HEK293 (cell line): ENCODE data around the gene COPS4.
A peak's percentile ranks its signal among the peaks of the same experiment; 100 is the strongest.

Experiments
- BCL6B ChIP-seq: fragments of 450-650 bp; formaldehyde crosslinking; IDR thresholded peaks from 2 replicates; pipeline ENCODE4 v1.5.1; 2017; ENCODE audit warnings: missing biosample characterization, missing genetic modification characterization
- GFI1B ChIP-seq: fragments of 450-650 bp; formaldehyde crosslinking; IDR thresholded peaks from 2 replicates; pipeline ENCODE4 v1.5.1; 2016; ENCODE audit warnings: missing biosample characterization, missing genetic modification characterization
- GLI2 ChIP-seq: fragments of 450-650 bp; formaldehyde crosslinking; IDR thresholded peaks from 2 replicates; pipeline ENCODE4; 2017; ENCODE audit warnings: missing biosample characterization, missing genetic modification characterization, low read depth, borderline replicate concordance
- GLIS2 ChIP-seq: fragments of 450-650 bp; formaldehyde crosslinking; IDR thresholded peaks from 2 replicates; pipeline ENCODE4 v1.5.1; 2016; ENCODE audit warnings: missing biosample characterization, missing genetic modification characterization
- PATZ1 ChIP-seq: fragments of 450-650 bp; formaldehyde crosslinking; IDR thresholded peaks from 2 replicates; pipeline ENCODE4 v1.5.1; 2016; ENCODE audit warnings: missing biosample characterization, missing genetic modification characterization
- SCRT1 ChIP-seq: fragments of 450-650 bp; formaldehyde crosslinking; IDR thresholded peaks from 2 replicates; pipeline ENCODE4 v1.5.1; 2016; ENCODE audit warnings: missing biosample characterization, missing genetic modification characterization, borderline replicate concordance
- SP2 ChIP-seq: fragments of 450-650 bp; formaldehyde crosslinking; IDR thresholded peaks from 2 replicates; pipeline ENCODE4 v1.5.1; 2016; ENCODE audit warnings: missing biosample characterization, missing genetic modification characterization
- ZBTB26 ChIP-seq: fragments of 450-650 bp; formaldehyde crosslinking; optimal IDR thresholded peaks from 2 replicates; pipeline ENCODE3; 2016; ENCODE audit warnings: missing biosample characterization, mild to moderate bottlenecking, missing genetic modification characterization
- ZIC2 ChIP-seq: fragments of 450-650 bp; formaldehyde crosslinking; IDR thresholded peaks from 2 replicates; pipeline ENCODE4 v1.5.1; 2016; ENCODE audit warnings: missing biosample characterization, missing genetic modification characterization
- ZNF112 ChIP-seq: fragments of 450-650 bp; formaldehyde crosslinking; IDR thresholded peaks from 2 replicates; pipeline ENCODE4 v1.5.0; 2017; ENCODE audit warnings: missing biosample characterization, missing genetic modification characterization
- ZNF114 ChIP-seq: fragments of 450-650 bp; formaldehyde crosslinking; IDR thresholded peaks from 2 replicates; pipeline ENCODE4 v1.5.0; 2017; ENCODE audit warnings: missing biosample characterization, missing genetic modification characterization
- ZNF121 ChIP-seq: fragments of 450-650 bp; formaldehyde crosslinking; IDR thresholded peaks from 2 replicates; pipeline ENCODE4 v1.5.1; 2016; ENCODE audit warnings: missing biosample characterization, missing genetic modification characterization
- ZNF169 ChIP-seq: fragments of 450-650 bp; formaldehyde crosslinking; IDR thresholded peaks from 2 replicates; pipeline ENCODE4 v1.5.1; 2016; ENCODE audit warnings: missing biosample characterization, missing genetic modification characterization
- ZNF184 ChIP-seq: fragments of 450-650 bp; IDR thresholded peaks from 2 replicates; pipeline ENCODE4 v1.5.1; 2018; ENCODE audit warnings: missing biosample characterization, mild to moderate bottlenecking, missing genetic modification characterization
- ZNF214 ChIP-seq: fragments of 450-650 bp; formaldehyde crosslinking; IDR thresholded peaks from 2 replicates; pipeline ENCODE4 v1.5.1; 2017; ENCODE audit warnings: missing biosample characterization, mild to moderate bottlenecking, missing genetic modification characterization, borderline replicate concordance
- ZNF223 ChIP-seq: fragments of 450-650 bp; formaldehyde crosslinking; IDR thresholded peaks from 2 replicates; pipeline ENCODE4 v1.5.1; 2016; ENCODE audit warnings: missing biosample characterization, missing genetic modification characterization
- ZNF23 ChIP-seq: fragments of 450-650 bp; formaldehyde crosslinking; IDR thresholded peaks from 2 replicates; pipeline ENCODE4 v1.5.1; 2016; ENCODE audit warnings: missing biosample characterization, missing genetic modification characterization, borderline replicate concordance
- ZNF239 ChIP-seq: fragments of 450-650 bp; formaldehyde crosslinking; IDR thresholded peaks from 2 replicates; pipeline ENCODE4 v1.5.1; 2016; ENCODE audit warnings: missing biosample characterization, missing genetic modification characterization
- ZNF302 ChIP-seq: fragments of 450-650 bp; formaldehyde crosslinking; IDR thresholded peaks from 2 replicates; pipeline ENCODE4 v1.5.1; 2016; ENCODE audit warnings: missing biosample characterization, missing genetic modification characterization, low read depth
- ZNF48 ChIP-seq: fragments of 450-650 bp; formaldehyde crosslinking; IDR thresholded peaks from 2 replicates; pipeline ENCODE4 v1.5.1; 2016; ENCODE audit warnings: missing biosample characterization, missing genetic modification characterization
- ZNF501 ChIP-seq: fragments of 450-650 bp; formaldehyde crosslinking; IDR thresholded peaks from 2 replicates; pipeline ENCODE4 v1.5.1; 2016; ENCODE audit warnings: missing biosample characterization, missing genetic modification characterization
- ZNF558 ChIP-seq: fragments of 450-650 bp; formaldehyde crosslinking; IDR thresholded peaks from 2 replicates; pipeline ENCODE4 v1.5.1; 2016; ENCODE audit warnings: missing biosample characterization, missing genetic modification characterization
- ZNF600 ChIP-seq: fragments of 450-650 bp; formaldehyde crosslinking; IDR thresholded peaks from 2 replicates; pipeline ENCODE4 v1.5.1; 2016; ENCODE audit warnings: missing biosample characterization, missing genetic modification characterization
- ZNF626 ChIP-seq: fragments of 450-650 bp; sonication (Bioruptor Pico); formaldehyde crosslinking; IDR thresholded peaks from 2 replicates; pipeline ENCODE4 v1.5.1; 2018; ENCODE audit warnings: missing biosample characterization, missing genetic modification characterization, inconsistent platforms
- ZNF629 ChIP-seq: fragments of 450-650 bp; formaldehyde crosslinking; IDR thresholded peaks from 2 replicates; pipeline ENCODE4 v1.5.1; 2017; ENCODE audit warnings: missing biosample characterization, missing genetic modification characterization
- ZNF843 ChIP-seq: fragments of 450-650 bp; formaldehyde crosslinking; IDR thresholded peaks from 2 replicates; pipeline ENCODE4 v1.5.1; 2016; ENCODE audit warnings: missing biosample characterization, missing genetic modification characterization
- ZSCAN30 ChIP-seq: fragments of 450-650 bp; IDR thresholded peaks from 2 replicates; pipeline ENCODE4 v1.5.1; 2018; ENCODE audit warnings: missing biosample characterization, mild to moderate bottlenecking, missing genetic modification characterization, moderate library complexity
- ZSCAN4 ChIP-seq: fragments of 450-650 bp; formaldehyde crosslinking; IDR thresholded peaks from 2 replicates; pipeline ENCODE4 v1.5.1; 2017; ENCODE audit warnings: missing biosample characterization, missing genetic modification characterization
- TF ChIP-seq, protein P1 (sequence below): fragments of 450-650 bp; formaldehyde crosslinking; IDR thresholded peaks from 2 replicates; pipeline ENCODE4 v1.5.1; 2016; ENCODE audit warnings: missing biosample characterization, missing genetic modification characterization
- TF ChIP-seq, protein P2 (sequence below): fragments of 450-650 bp; formaldehyde crosslinking; IDR thresholded peaks from 2 replicates; pipeline ENCODE4 v1.5.1; 2016; ENCODE audit warnings: missing biosample characterization, missing genetic modification characterization, low read depth
- TF ChIP-seq, protein P3 (sequence below): fragments of 450-650 bp; formaldehyde crosslinking; IDR thresholded peaks from 2 replicates; pipeline ENCODE4 v1.5.1; 2016; ENCODE audit warnings: missing biosample characterization, missing genetic modification characterization

COPS4 gene

DNA sequence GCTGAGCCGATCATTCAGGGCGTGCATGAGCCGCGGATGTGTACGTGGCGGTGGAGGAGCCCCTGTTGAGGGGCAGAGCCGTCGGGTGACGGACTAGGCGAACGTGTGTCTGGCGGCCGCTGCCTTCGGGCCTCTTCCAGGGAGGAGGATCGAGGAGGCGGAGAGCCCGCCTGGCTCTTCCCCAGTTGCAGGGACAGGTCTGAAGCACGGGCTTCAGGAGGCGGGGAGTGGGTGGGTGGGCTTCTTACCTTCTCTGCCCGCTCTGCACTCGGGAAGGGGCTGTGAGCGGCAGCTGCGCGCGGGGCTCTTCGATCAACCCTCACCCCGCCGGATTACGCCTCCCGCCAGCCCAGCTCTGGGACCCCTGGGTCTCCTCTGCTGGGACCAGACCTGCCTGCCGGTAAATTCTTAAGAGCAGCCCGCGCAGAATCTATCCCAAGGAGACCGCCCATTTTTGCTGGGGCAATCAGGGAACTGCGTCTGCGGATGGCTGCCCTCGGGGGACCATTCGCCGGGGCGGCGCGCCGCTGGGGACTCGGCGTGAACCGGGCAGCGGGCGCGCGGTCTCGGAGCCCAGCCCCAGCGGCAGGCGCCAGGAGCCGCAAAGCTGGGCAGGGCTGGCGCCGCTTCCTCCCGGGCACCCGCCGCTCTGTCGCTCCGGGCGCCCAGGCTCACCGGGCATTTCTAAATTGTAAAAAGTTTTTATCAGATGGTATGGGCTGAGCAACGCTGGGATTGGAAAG, 74.7 kb downstream of the COPS4 start (continued):
- TF ChIP-seq PATZ1 (tag by site-specific recombination), result 0 out of 2 replicates have a peak, but pooled peaks have one; percentile 29
- TF ChIP-seq, protein P1, sequence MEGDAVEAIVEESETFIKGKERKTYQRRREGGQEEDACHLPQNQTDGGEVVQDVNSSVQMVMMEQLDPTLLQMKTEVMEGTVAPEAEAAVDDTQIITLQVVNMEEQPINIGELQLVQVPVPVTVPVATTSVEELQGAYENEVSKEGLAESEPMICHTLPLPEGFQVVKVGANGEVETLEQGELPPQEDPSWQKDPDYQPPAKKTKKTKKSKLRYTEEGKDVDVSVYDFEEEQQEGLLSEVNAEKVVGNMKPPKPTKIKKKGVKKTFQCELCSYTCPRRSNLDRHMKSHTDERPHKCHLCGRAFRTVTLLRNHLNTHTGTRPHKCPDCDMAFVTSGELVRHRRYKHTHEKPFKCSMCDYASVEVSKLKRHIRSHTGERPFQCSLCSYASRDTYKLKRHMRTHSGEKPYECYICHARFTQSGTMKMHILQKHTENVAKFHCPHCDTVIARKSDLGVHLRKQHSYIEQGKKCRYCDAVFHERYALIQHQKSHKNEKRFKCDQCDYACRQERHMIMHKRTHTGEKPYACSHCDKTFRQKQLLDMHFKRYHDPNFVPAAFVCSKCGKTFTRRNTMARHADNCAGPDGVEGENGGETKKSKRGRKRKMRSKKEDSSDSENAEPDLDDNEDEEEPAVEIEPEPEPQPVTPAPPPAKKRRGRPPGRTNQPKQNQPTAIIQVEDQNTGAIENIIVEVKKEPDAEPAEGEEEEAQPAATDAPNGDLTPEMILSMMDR, result no peak
- no peak for TF ChIP-seq ZNF223 (tag by site-specific recombination)
- no peak for TF ChIP-seq ZNF23 (tag by site-specific recombination)
- peak; percentile 63 for TF ChIP-seq ZBTB26 (tag by site-specific recombination)
- TF ChIP-seq ZNF626 (tag by site-specific recombination), result no peak
- TF ChIP-seq ZNF302 (tag by site-specific recombination), result no peak
- TF ChIP-seq ZSCAN4, result no peak
- 0 out of 2 replicates have a peak, but pooled peaks have one; percentile 33 for TF ChIP-seq ZNF600
- peak; percentile 57 for TF ChIP-seq ZIC2 (tag by site-specific recombination)
- no peak for TF ChIP-seq ZNF121 (tag by site-specific recombination)
- TF ChIP-seq, protein P2, sequence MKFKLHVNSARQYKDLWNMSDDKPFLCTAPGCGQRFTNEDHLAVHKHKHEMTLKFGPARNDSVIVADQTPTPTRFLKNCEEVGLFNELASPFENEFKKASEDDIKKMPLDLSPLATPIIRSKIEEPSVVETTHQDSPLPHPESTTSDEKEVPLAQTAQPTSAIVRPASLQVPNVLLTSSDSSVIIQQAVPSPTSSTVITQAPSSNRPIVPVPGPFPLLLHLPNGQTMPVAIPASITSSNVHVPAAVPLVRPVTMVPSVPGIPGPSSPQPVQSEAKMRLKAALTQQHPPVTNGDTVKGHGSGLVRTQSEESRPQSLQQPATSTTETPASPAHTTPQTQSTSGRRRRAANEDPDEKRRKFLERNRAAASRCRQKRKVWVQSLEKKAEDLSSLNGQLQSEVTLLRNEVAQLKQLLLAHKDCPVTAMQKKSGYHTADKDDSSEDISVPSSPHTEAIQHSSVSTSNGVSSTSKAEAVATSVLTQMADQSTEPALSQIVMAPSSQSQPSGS (tag by site-specific recombination), result no peak
- no peak for TF ChIP-seq ZNF501 (tag by site-specific recombination)
- no peak for TF ChIP-seq ZNF48 (tag by site-specific recombination)
- TF ChIP-seq ZSCAN30, result 0 out of 2 replicates have a peak, but pooled peaks have one; percentile 11
- peak; percentile 54 for TF ChIP-seq SP2 (tag by site-specific recombination)
- TF ChIP-seq ZNF239 (tag by site-specific recombination), result no peak
- no peak for TF ChIP-seq GLI2 (tag by site-specific recombination)
- TF ChIP-seq ZNF629 (tag by site-specific recombination), result no peak
- TF ChIP-seq SCRT1 (tag by site-specific recombination), result no peak
- TF ChIP-seq, protein P3, sequence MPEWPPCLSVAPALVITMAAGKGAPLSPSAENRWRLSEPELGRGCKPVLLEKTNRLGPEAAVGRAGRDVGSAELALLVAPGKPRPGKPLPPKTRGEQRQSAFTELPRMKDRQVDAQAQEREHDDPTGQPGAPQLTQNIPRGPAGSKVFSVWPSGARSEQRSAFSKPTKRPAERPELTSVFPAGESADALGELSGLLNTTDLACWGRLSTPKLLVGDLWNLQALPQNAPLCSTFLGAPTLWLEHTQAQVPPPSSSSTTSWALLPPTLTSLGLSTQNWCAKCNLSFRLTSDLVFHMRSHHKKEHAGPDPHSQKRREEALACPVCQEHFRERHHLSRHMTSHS (tag by site-specific recombination), result no peak
- TF ChIP-seq ZNF214 (tag by site-specific recombination), result no peak
- TF ChIP-seq GLIS2 (tag by site-specific recombination), result peak; percentile 65
- no peak for TF ChIP-seq ZNF558 (tag by site-specific recombination)
- TF ChIP-seq ZNF169 (tag by site-specific recombination), result no peak
- no peak for TF ChIP-seq ZNF843 (tag by site-specific recombination)
- no peak for TF ChIP-seq BCL6B (tag by site-specific recombination)
- TF ChIP-seq ZNF114 (tag by site-specific recombination), result no peak
- TF ChIP-seq ZNF184 (tag by site-specific recombination), result no peak
- no peak for TF ChIP-seq ZNF112
- no peak for TF ChIP-seq GFI1B (tag by site-specific recombination)
